GM23248 (cell line): ENCODE measurements around the gene STIM2.

Experiments used
- EZH2 ChIP-seq: fragments of 200-600 bp; sonication (generic); IDR thresholded peaks from 2 replicates; pipeline ENCODE4 v1.6.1; 2018; ENCODE audit warnings: antibody characterized with exemption, mild to moderate bottlenecking; ENCODE audit not compliant: insufficient read depth, poor library complexity, severe bottlenecking
- EZH2phosphoT487 ChIP-seq: fragments of 200-600 bp; sonication (generic); IDR thresholded peaks from 2 replicates; pipeline ENCODE4 v1.6.1; 2018; ENCODE audit warnings: antibody characterized with exemption, moderate library complexity, mild to moderate bottlenecking, low read depth; ENCODE audit not compliant: insufficient read depth

DNA sequence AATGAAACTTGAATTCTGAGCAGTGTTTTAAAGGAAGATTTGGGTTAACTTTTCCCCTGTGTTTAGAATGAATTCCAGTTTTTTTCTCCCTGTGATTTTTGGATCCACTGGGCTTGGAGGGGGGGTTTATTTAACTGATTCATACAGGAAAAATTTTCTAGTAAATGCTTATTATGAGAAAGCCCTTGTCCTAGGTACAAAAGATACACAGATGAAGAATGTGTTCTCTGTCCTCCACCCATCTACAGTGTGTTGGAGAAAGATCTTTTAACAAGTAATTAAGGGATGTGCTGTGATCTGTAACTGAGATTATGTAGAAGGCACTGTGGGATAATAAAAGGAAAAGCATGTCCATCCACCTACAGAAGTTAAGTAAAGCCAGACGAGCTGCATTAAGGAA, 103.9 kb downstream of the STIM2 start:
- no peak for TF ChIP-seq EZH2
- TF ChIP-seq EZH2phosphoT487: no peak
